GM18520 (cell line): ENCODE data around the gene ADGRV1.
A peak's percentile ranks its signal among the peaks of the same experiment; 100 is the strongest.

Experiments
- ATAC-seq: cut with Tn5 transposase; IDR thresholded peaks from one replicate; pipeline ENCODE4 v1.9.1; 2021; ENCODE audit not compliant: unreplicated experiment

Gene ADGRV1

DNA sequence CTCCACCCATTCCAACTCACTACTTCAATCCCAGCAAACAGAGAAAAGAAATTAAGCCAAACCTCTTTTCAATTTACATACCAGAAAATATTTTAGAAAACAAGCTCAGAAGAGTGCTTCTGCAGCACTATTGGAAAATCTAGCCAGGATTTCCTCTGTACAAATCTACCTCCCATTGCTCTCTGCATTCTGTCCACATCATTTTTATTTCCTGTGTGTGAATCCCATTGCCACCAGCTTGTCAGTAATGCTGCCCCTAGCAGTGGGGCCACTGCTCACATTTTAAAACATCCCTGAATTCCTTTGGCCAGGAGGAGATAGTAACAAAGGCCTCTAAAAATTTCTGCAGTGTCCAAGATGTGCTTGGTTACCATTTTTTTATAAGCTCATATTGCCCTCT lies 592.0 kb downstream of the ADGRV1 start:
- ATAC-seq: no peak

DNA sequence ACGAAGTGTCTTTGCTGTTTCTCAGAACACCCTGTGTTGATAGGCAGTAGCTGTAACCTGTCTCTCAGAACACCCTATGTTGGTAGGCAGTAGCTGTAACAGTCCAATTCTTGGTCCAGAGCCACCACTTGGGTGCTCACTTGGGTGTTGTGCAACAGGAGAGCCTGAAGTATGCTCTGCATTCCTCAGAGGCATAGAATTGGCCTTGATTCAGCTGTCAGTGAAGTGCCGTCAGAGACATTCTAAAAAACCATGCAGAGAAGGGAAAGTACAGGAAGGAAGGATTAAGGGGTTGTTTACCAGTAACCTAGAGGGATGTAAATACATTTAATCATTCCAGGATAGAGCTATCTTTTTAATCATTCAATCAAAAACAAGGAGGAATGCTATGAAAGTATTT lies 593.4 kb downstream of the ADGRV1 start:
- ATAC-seq: no peak

DNA sequence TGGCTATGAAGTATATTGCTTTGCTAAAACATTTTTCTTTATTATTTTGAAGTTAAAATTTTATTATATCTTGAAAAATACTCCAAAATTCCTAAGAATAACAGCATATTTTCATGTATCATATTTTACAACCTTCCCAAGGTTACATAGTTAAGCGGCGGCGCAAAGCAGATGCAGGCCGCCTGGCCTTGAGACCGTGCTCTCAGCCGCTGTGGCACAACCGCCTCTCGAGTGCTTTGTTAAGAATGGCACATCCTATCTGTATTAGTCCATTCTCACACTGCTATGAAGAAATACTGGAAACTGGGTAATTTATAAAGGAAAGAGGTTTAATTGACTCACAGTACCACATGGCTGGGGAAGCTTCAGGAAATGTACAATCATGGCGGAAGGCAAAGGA lies 595.7 kb downstream of the ADGRV1 start:
- no peak for ATAC-seq

DNA sequence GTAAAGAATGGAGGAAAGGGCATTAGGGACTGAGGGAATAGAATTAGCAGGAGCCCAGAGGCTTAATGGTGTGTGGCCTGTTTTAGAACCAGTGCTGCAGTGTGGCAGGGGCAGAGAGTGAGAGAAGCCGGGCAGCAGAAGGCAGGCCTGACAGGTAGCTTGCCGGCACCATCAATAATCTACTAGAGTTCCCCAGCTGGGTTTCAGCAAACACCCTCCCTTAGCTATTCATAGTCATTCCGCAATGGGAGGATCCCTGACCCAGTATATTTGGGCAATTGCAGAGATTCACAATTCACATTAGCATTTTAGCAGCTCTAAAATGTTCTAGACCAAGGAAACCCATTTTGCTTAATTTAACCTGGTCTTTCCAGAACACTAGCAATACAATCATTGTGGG lies 596.7 kb downstream of the ADGRV1 start:
- no peak for ATAC-seq

DNA sequence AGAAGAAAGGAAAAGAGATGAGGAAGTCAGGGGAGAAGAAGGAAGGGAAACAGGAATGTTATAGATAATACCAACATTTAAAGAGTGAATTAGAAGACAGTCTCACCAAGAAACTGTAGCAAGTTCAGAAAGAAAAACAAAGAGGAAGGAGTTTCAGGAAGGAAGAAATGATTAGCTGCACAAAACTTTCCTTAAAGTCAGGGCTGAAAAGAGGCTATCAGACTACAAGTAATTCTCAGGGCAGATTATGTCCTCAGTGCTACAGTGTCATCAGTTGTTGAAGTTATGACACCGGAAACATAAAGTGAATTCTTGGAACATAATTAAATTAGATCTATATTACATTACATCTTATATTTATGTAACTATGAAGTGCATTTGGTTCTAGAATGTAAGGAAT lies 597.6 kb downstream of the ADGRV1 start:
- no peak for ATAC-seq

DNA sequence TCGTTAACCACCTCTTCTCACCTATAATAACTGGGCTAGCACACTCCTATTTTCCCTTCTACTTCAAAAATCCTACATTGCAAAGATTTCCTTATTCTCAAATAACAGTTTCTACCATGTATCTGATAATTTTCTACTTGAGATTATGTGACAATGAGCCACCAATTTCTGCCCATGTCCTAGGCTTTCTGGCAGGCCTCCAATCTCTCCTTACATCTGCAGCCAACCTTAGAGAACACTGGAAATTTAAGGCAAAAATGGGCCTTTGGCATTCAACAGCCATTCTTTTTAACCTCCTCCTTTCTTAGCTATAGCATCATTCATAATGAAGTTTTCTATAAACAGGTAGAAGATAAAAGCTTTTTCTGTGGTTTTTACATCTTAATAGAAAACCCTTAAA lies 599.4 kb downstream of the ADGRV1 start:
- ATAC-seq: no peak

DNA sequence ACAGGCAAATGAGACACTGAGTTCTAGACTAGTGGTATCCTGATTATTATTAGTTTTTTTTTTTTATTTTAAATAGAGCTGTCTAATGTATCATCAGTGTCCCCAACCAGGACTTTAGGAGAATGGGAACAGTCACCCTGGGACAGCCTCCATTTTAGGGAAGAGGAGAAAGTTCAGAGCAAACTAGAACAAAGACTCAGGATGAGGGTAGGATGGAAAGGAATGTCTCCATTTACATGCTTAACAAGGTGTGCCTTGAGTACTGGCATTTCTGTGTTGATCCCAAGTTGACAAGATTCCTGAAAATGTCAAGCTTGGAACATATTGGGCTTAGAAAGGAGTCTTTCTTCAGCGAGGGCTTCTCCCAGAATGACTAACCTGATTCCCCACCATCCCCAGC lies 601.0 kb downstream of the ADGRV1 start:
- no peak for ATAC-seq

DNA sequence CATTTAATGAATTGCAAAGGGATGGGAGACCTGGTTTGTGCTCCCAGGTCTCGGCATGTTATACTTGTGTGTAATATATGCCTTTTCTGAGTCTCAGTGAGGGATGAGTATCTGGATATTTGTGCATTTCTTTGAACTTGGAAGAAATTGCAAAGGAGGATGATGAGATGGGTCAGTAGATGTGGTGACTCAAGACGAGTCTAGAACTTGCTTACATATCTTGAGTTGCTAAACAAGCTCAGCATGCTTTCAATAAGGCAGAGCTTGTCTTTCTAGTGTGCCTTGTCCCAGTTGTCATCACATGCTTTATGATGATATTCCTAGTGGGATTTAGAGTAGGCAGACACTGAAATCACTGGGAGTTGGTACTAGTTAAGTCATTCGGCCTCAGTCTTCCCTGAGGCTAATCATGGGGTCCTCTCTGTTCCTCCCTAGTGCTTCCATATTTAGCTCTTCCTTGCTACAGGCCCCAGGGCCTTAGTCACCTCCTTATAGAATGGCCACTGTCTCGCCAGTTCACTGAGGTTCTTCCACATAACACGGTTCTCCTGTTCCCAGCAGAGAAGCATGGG lies 602.2 kb downstream of the ADGRV1 start:
- no peak for ATAC-seq

DNA sequence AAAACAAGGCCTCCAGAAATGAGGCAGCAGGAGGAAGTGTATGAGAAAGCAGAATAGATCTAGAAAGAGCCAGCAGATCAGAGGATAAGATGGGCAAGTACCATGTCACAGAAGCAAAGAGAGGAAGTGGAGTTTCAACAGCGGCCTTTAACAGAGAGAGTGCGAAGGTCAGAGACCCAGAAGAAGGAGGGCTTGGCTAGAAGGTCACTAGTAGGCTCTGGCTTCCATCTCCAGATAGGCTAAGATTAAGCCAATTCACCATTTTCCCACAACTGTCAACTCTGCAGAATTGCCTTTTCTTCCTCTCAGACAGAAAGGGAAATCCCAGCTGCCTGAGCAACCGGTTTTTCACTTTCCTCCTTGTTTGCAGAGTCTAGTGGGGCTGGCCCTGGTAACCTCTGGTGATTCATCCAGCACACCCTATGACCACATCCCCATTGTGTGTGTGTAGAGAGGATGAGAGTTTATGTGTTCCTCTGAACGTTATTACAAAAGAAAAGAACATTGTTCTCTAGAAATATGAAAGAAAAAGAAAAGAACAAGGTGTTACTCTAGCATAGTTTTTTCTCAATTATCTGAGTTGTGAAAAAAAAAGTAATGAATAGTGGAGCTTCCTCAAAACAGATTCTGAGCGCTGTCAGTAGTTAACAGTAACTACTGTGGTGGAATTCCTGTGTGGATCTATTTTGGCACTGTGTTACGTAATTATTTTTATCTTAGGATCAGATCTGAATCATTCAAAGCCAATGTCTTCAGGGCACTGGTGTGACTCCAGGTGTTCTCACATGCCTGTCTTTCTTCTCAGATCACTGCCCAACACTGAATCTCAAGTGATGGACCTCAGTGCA lies 604.2 kb downstream of the ADGRV1 start:
- ATAC-seq: peak; percentile 99

DNA sequence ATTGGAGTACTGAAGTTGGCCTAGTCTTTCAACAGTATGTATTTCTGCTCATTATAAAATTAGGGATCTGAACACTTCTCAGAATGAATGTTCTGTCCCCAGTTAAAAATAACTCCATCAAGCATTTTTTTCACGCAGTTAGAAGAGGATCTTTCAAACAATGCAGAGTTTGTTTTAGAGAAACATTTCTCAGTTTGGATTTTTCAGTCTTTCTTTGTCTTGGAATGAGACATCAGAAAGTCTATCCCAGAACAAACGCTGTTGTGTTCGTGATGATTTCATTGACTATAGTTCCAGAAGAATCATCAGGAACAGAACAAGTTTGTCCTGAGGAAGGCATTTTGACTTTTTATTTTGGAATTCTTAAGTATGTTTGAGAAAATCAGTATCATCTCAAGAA lies 605.8 kb downstream of the ADGRV1 start:
- no peak for ATAC-seq

DNA sequence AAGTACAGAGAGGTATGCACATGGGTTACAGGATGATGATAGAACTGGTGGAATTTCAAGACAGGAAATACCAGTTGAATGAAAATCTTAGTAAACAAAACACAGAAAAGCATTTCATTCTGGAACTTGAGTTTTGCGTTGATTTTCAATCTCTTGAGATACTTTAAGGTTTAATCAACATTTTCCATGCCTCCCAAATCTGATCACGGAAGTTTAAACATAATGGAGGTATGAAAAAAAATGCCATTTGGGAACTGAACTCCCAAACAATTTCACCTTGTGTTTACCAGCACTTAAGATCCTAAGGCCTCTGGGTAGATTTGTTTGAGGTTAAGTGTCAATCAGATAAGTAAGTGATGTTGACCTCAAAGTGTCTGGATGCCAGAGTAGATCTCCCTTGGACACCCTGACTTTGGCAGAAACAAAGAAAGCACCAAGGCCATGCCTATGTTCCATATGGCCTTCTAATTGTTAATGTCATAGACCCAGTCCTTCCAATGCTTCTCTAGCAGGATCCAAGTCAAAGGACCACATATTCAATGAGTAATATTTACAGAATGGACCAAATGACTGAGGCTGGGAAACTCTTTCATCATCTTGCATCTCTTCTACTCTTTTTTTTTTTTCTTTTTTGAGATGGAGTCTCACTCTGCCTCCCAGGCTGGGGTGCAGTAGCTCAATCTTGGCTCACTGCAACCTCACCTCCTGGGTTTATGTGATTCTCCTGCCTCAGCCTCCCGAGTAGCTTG lies 607.6 kb downstream of the ADGRV1 start:
- ATAC-seq: no peak

DNA sequence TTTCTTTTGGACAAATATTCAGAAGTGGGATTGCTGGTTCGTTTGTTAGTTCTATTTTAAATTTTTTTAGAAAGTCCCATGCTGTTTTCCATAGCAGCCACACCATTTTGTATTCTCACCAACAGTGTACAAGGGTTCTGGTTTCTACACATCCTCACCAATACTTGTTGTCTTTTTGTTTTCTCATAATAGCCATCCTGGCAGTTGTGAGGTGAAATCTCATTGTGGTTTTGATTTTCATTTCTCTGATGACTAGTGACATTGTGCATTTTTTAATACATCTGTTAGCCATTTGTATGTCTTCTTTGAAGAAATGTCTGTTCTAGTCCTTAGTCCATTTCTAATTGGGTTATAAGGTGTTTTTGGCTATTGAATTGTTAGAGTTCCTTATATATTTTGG lies 610.3 kb downstream of the ADGRV1 start:
- no peak for ATAC-seq

DNA sequence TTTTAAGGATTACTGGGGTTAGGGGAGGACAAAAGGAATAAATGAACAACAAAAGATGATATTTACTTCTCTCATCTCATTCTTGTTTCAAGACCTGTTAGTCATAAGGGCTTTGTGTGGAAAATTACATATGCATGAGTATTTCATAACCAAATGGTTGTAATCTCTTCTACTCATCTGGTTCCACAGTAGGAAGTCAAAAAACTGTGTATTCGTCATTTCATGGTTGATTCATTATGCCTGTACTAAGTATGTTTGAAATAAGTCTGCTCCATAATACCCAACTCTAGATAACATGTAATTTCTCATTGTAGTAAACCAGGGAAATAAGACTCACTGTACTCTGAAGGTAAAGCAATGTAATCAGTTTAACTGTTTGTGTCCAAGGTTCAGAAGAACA lies 611.7 kb downstream of the ADGRV1 start:
- ATAC-seq: peak; percentile 47

DNA sequence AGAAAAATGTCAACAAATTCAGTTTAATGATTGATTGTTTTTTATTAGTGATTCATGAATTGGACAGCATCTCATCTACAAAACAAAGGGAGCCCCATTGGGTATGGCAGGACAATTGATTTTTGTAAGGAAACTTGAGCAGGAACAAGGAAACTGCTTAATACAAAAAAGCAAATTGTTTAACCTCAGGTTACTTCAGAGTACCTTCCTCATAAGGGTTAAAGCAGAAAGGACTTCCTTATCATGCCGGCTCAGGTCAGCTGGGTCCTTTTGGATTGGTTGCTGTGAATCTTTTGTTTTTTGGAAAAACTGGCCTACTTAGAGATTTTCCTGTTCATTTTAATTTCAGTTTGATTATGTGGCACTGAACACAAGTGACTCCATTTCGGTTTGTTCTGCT lies 612.7 kb downstream of the ADGRV1 start:
- ATAC-seq: no peak

DNA sequence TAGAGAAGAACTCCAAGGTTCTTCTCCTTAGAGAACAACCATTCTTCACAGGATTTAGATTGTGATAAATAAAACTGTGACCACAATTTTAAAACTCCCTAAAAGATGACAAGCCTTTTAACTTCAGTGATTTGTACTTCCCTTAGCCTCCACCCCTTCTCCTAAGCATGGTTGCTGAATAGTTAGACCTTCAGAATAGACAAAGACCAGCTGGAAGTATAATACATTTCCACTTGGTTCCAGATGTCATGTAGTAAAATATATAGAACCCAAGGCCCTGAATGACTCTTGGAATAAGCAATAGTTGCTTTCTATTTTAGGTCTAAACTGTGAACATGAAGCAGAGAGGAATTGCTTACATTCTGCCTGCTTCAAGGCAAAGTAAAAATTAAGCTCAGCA lies 615.8 kb downstream of the ADGRV1 start:
- no peak for ATAC-seq

DNA sequence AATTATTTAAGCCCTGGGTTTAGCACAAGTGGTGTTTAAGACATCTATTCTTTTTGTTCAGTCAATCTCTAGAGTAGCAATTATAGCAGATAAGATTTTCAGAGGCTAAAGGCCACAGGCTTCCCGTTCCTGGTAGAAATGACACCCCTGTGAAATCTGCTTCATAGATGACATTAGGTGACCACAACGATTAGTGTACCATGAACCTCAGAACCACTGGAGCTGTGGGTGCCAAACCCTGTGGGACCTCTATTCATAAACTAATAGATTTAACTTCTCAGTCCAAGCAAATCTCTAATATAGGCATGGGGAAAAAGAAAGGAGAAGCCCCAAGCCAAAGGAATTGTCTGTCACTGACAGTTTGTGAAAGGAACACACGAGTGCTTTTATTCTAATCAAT lies 617.1 kb downstream of the ADGRV1 start:
- ATAC-seq: peak; percentile 73

DNA sequence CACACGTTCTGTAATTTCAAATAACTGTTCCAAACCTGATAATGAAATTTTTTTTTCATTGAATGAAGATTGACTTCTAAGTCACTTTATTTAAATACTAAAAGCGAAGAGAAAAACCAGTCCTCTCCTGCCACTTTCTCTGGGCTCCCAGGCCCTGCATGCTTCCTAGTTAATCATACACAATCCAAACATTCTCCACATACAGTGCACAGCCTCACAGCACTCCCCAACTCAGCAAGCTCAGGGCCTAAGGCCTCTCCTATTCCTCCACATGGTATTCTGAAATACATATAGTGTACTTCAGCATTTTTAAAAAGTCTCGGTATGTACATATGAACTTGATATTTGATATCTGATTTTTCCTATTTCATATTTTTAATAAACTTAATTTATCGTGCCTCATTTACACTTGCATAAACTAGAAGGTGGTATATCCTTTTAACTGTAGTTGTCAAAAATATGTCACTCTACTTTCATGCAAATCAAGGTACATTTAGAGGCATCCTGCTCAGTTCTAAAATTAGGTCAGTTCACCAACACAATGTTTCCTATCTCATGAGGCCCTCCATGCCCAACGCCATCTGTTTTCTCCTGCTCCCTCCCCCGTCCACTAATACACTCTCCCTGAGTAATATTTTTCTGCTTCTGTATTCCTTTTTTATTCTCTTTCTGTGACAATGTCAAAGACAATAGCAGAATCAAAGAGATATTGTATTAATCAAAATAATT lies 617.9 kb downstream of the ADGRV1 start:
- no peak for ATAC-seq

DNA sequence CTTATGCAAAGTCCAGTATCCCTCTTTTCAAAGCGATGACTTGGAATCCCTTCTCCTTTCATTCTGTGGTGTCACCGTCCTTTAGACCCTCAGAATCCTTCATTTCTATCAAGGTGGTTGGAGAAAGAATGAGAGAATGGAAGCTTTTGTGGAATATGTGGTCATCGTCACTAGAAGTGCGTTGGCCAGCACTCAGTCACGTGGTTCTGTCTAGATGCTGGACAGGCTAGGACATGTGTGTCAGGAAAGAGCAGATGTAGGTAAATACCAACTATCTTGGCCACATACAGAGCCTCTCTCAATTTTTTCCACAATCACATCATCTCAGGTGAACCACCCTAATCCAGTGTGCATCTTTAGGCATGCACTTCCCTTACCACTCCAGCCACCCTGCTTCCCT lies 618.5 kb downstream of the ADGRV1 start:
- no peak for ATAC-seq

DNA sequence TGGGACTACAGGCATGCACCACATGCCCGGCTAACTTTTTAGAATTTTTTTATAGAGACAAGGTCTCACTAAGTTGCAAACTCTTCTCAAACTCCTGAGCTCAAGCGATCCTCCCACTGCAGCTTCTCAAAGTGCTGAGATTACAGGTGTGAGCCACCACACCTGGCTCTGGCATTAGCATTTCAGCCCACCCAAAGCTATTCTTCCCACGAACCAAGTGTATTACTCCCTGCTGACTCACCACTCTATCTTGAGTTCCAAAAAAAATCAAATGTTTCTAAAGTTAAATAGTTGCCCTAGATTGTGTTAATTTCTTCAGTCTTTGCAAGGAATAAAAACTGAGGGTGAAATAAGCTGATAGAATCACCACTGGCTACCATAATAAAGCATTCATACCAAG lies 619.0 kb downstream of the ADGRV1 start:
- no peak for ATAC-seq

DNA sequence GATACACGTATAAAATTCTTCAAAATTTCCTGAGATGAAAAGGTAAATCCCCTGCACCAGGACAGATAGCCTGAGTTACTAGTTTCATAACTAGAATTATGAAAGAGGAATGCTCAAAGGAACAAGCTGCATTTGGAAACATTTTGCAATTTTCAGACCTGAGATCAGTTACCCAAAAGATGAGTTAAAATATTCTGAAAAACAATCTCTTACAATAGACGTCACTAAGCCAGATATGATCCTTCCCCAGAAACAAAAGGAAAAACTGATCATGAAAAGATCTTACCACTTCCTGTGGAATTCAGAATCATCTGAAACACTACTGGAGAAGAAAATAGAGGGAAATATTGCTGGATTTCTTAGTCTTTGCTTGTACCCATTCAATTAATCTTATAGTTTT lies 619.9 kb downstream of the ADGRV1 start:
- no peak for ATAC-seq

DNA sequence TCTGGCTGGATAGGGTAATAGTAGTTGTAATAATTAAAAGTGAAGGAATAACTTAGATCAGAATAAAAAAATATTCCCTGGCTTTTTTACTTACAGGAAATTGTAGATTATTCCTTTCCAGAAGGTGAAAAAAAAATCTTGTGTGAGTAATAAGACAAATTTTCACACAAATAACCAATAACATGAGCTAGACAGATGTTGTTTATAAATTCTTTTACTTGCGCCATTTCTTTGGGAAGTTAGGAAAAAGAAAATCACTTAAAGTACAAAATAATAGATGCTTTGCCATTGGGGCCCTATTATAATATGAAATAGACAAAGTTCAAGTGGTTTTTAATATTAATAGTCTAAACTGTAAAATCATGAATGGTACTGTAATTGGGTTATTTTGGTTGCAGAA lies 620.4 kb downstream of the ADGRV1 start:
- no peak for ATAC-seq

DNA sequence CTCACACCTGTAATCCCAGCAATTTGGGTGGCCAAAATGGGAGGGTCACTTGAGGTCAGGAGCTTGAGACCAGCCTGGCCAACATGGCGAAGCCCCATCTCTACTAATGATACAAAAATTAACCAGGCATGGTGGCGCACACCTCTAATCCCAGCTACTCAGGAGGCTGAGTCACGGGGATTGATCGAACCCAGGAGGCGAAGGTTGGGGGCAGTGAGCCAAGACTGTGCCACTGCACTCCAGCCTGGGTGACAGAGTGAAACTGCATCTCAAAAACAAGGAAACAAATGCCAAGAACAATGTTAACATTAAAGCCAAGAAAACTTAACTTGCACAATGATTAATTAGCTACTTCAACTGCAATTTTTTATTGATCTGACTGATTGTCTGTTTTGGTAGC lies 621.9 kb downstream of the ADGRV1 start:
- no peak for ATAC-seq
